Measurements from ENCODE around the gene RXFP3. TPM values are rescaled to one million over a fixed set of nuclear protein-coding genes. Genes with fewer than 3 reads are reported as not detected.
A peak's percentile ranks its signal among the peaks of the same experiment; 100 is the strongest.

The RXFP3 gene
- total and polyA plus RNA-seq, 8 donors, result 0.09 to 0.10 TPM; not detected in 6

DNA sequence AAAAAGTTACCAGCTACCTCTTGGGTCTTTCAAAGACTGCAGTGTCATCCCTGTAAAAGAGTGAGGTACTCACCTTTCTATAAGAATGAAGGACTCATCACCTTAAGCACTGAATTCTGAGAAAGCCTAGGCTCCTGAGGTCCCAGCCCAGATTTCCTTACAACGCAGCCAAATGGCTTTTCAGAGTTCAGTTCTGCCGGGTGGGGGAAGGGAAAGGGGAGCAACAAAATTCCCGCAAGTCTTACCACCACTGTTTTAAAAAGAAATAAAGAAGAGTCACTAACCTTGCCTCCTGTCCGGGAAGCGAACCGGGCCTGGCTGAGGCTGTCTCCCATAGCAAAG is 44.8 kb upstream of the RXFP3 start:
- H3K36me3 ChIP-seq, result no peaks in the 10 kb centered on the region
- intact Hi-C loops (cut with DNase I), result no loop called here
- TF ChIP-seq, protein P1, sequence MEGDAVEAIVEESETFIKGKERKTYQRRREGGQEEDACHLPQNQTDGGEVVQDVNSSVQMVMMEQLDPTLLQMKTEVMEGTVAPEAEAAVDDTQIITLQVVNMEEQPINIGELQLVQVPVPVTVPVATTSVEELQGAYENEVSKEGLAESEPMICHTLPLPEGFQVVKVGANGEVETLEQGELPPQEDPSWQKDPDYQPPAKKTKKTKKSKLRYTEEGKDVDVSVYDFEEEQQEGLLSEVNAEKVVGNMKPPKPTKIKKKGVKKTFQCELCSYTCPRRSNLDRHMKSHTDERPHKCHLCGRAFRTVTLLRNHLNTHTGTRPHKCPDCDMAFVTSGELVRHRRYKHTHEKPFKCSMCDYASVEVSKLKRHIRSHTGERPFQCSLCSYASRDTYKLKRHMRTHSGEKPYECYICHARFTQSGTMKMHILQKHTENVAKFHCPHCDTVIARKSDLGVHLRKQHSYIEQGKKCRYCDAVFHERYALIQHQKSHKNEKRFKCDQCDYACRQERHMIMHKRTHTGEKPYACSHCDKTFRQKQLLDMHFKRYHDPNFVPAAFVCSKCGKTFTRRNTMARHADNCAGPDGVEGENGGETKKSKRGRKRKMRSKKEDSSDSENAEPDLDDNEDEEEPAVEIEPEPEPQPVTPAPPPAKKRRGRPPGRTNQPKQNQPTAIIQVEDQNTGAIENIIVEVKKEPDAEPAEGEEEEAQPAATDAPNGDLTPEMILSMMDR (IDR thresholded peaks at IDR 0.05), result no peak
- DNase-seq (no peak), ATAC-seq (no peak)
- peak overlapping the region in 1 of 2 donors; percentile 47 for H3K27ac ChIP-seq
- H3K9me3 ChIP-seq, result no peaks in the 10 kb centered on the region
- H3K27me3 ChIP-seq, result peaks cover 0 to 59% of the 10 kb centered on the region in 2 donors
- H3K4me1 ChIP-seq, result no peaks in the 10 kb centered on the region
- peak overlapping the region; percentile 26 to 32 for H3K4me3 ChIP-seq

DNA sequence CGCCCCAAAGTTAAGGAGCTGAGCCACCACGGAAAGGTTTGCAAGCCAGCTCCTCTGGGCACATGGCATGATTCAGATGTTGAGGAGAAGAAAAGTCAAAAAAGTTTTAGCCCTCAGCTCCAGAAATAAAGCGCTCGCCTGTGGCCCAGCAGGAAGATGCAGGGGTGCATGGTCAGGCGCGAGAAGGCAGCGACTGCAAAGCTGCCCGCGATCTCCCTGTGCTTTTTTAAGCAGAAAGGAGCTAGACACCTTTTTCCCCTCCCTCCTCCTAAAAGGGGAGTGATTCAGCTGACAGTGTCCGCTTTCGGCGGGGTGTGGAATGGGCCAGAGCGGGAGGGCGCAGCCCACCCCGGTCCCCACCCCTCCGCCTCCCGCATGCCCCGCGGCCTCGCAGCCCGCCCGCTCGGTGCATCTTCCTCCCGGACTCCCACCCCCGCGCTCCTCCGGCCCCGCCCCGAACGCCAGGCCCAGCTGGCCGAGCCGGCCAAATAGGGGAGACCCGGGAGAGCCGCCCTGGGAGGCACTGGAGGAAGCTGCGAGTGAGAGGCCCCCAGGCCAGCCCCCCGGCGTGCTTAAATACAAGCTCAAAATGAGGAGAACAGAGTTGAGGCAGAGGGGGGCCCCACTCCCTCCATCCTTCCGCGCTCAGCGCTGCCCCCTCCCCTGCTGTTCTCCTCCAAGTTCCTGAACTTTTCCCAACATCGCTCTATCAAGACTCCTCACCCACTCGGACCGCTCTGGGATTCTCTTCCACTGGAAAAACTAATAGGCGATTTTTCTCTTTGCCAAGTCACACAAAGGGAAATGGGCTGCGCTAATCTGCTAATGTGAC is 44.2 kb upstream of the RXFP3 start, which contains the start of gene ADAMTS12:
ADAMTS12 (minus strand) TSS at position 203 of the 832 bp plus-strand sequence; CDS start at position 69, 134 bp downstream.
- intact Hi-C loops (cut with DNase I), result no loop called here
- Histone ChIP-seq H3K4me3 (peak within 1 kb of the TSS; percentile 26 to 32), H3K36me3 (no peaks in the 10 kb centered on the region), H3K27ac (peak within 1 kb of the TSS in 1 of 2 donors; percentile 47), H3K4me1 (no peaks in the 10 kb centered on the region), H3K27me3 (peaks cover 0 to 59% of the 10 kb centered on the region in 2 donors), H3K9me3 (no peaks in the 10 kb centered on the region)
- TF ChIP-seq, protein P1 (IDR thresholded peaks at IDR 0.05), result no peak
- peak; percentile 66 for ATAC-seq
- peak; percentile 42 to 87 (median 78) for DNase-seq

DNA sequence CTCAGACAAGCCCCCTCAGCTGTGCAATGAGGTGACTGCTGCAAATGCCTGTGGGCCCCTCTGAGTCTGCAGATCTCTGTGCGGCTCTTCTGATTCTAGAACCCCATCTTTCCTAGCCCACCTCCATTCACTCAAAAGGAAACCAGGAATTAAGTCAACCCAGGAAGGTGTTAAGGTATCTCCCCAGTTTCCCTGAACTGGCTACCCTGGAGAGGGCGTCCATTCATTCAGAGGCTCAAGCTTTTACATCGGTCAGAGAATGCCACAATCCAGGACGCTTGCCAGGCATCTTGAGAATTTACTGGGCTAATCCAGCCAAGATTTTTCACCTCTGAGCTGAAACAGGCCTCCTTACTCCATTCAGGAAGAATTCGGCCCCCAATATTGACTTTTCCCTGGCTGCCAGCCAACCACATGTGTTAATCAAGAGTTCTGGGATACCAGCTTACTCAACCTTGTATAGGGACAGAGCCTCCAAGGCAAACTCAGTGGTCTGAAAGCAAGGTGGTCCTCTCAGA is 43.5 kb upstream of the RXFP3 start:
- no peaks in the 10 kb centered on the region for H3K9me3 ChIP-seq
- no peak overlapping the region for H3K4me3 ChIP-seq
- peaks cover 0 to 59% of the 10 kb centered on the region in 2 donors for H3K27me3 ChIP-seq
- no peaks in the 10 kb centered on the region for H3K4me1 ChIP-seq
- ATAC-seq, result peak; percentile 13
- intact Hi-C loops (cut with DNase I), result no loop called here
- no peaks in the 10 kb centered on the region for H3K36me3 ChIP-seq
- peak in 2 of 4 donors; percentile 57 to 58 for DNase-seq
- no peak overlapping the region for H3K27ac ChIP-seq
- TF ChIP-seq, protein P1 (IDR thresholded peaks at IDR 0.05), result no peak

DNA sequence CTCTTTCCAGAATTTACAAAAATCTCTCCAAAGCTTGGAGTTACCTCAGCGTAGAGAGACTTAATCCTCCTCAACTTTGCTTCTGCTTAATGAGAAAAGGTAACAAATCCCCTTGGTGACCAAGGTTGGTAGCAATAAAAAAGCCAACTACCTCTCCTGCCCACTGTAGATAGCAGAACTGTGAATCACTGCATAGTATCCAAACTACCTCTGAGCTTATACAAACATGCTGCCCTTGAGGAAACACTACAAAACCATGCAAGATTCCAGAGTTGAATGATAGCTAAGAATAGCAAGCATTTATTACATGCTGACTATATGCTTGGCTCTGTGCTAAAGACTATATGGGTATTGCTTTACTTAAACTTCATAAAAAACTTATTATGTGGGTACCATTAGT is 41.6 kb upstream of the RXFP3 start:
- ATAC-seq (no peak), DNase-seq (no peak)
- Histone ChIP-seq H3K4me3 (no peak overlapping the region), H3K9me3 (no peaks in the 10 kb centered on the region), H3K27me3 (peaks cover 0 to 47% of the 10 kb centered on the region in 2 donors), H3K4me1 (no peaks in the 10 kb centered on the region), H3K27ac (no peak overlapping the region), H3K36me3 (no peaks in the 10 kb centered on the region)
- intact Hi-C loops (cut with DNase I), result no loop called here
- TF ChIP-seq, protein P1 (IDR thresholded peaks at IDR 0.05), result no peak

DNA sequence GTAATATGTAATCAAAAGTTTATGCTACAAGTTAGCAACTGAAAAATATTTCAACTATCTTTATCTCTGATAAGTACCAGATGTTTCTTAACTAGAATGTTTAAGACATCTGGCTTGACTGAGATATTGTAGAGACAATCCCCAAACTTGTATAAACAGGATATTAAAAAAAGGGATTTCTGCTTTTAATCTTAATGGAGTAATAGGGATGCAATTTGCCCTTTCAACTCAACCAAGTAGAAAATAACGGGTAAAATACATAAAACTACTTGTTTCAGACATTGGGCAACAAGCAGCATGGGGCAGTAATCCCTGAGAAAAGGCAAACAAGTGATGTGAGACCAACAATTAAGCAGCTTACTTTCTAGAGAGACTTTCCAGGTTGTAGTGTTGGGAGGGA is 35.0 kb upstream of the RXFP3 start:
- no peaks in the 10 kb centered on the region for H3K4me1 ChIP-seq
- no peak overlapping the region for H3K27ac ChIP-seq
- no peak overlapping the region for H3K4me3 ChIP-seq
- H3K36me3 ChIP-seq, result no peaks in the 10 kb centered on the region
- no peaks in the 10 kb centered on the region for H3K27me3 ChIP-seq
- peaks cover 0 to 28% of the 10 kb centered on the region in 2 donors for H3K9me3 ChIP-seq
- DNase-seq (peak in 1 of 4 donors; percentile 48), ATAC-seq (no peak)
- intact Hi-C loops (cut with DNase I), result no loop called here
- TF ChIP-seq, protein P1 (IDR thresholded peaks at IDR 0.05), result no peak

Measured in left lung (tissue), 10 donors.